HG03521 (cell line): ENCODE results near the gene PTPRF.

Experiments used
- ATAC-seq: cut with Tn5 transposase; IDR thresholded peaks from one replicate; pipeline ENCODE4 v1.9.1; 2021; ENCODE audit warnings: mild to moderate bottlenecking, moderate library complexity; ENCODE audit not compliant: unreplicated experiment

Gene PTPRF

GRCh38 chr1:43576521-43576920 is 45.8 kb downstream of the PTPRF start:
- no peak for ATAC-seq

- no peak for ATAC-seq
Observed at GRCh38 chr1:43577655-43578542, 47.2 kb downstream of the PTPRF start.

GRCh38 chr1:43580039-43580438 is 49.4 kb downstream of the PTPRF start:
- no peak for ATAC-seq

- ATAC-seq = peak; percentile 62
Observed at GRCh38 chr1:43582162-43582566, 51.5 kb downstream of the PTPRF start.

- no peak for ATAC-seq
Observed at GRCh38 chr1:43583058-43583457, 52.4 kb downstream of the PTPRF start.

- ATAC-seq = no peak
Observed at GRCh38 chr1:43584204-43584603, 53.5 kb downstream of the PTPRF start.

GRCh38 chr1:43585557-43585956 is 54.9 kb downstream of the PTPRF start:
- ATAC-seq = no peak

- ATAC-seq = no peak
Observed at GRCh38 chr1:43586136-43586731, 55.6 kb downstream of the PTPRF start.

GRCh38 chr1:43587001-43587400 is 56.3 kb downstream of the PTPRF start:
- ATAC-seq = no peak

- ATAC-seq = no peak
Observed at GRCh38 chr1:43587594-43587993, 56.9 kb downstream of the PTPRF start.

- ATAC-seq = no peak
Observed at GRCh38 chr1:43588592-43588991, 57.9 kb downstream of the PTPRF start.

GRCh38 chr1:43590388-43590925 is 59.8 kb downstream of the PTPRF start:
- ATAC-seq = no peak

GRCh38 chr1:43591181-43591580 is 60.5 kb downstream of the PTPRF start:
- ATAC-seq = no peak

GRCh38 chr1:43592051-43592665 is 61.5 kb downstream of the PTPRF start:
- no peak for ATAC-seq

GRCh38 chr1:43592974-43593683 is 62.4 kb downstream of the PTPRF start:
- no peak for ATAC-seq

GRCh38 chr1:43596579-43596978 is 65.9 kb downstream of the PTPRF start:
- no peak for ATAC-seq

GRCh38 chr1:43597028-43597427 is 66.3 kb downstream of the PTPRF start:
- ATAC-seq = no peak

- ATAC-seq = no peak
Observed at GRCh38 chr1:43597721-43598120, 67.0 kb downstream of the PTPRF start.

- ATAC-seq = no peak
Observed at GRCh38 chr1:43598622-43599021, 67.9 kb downstream of the PTPRF start.

- ATAC-seq = no peak
Observed at GRCh38 chr1:43600033-43601020, 69.6 kb downstream of the PTPRF start.
